Measurements from ENCODE around the gene ZNF697.
A peak's percentile ranks its signal among the peaks of the same experiment; 100 is the strongest.

The ZNF697 gene

DNA sequence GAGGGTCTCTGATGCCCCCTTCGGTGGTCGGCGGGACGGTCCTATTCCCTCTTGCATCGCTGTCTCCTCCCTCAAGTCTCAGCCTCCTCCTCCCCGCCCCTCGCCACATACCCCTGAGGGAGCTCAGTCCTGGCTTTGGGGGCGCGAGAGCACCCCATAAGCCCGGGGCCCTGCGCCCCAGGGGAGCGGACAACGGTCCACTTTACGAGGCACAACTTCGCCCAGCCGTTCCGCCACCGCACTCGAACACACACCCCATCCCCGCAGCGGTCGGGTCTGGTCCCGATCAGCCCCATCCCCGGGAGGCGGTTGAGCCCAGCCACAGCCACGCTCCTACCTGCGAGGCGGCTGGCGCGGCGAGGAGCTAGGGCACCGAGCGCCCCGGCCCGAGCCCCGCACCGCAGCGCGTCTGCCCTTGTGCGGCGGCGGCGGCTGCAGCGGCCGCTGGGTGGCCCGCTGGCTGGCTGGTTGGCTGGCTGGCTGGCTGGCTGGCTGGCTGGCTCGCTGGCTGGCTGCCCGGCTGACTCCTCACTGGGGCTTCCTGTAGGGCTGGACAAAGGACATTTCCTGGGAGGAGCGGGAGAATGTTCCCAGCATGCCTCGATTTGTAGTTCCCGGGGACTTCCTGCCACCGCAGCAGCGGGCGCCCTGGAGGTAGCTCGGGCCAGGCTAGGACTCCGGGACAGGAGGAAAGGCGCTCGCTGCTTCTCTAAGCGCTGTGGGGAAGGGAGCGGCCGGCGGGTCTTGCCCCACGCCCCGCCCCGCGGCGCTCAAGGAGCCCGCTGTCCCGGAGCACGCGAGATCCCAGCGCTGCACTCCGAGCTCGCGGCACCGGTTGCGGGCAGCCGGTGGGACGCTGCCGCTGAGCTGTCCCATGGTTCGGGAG lies at the start of gene ZNF697 (continued):
- TF ChIP-seq, protein P1, sequence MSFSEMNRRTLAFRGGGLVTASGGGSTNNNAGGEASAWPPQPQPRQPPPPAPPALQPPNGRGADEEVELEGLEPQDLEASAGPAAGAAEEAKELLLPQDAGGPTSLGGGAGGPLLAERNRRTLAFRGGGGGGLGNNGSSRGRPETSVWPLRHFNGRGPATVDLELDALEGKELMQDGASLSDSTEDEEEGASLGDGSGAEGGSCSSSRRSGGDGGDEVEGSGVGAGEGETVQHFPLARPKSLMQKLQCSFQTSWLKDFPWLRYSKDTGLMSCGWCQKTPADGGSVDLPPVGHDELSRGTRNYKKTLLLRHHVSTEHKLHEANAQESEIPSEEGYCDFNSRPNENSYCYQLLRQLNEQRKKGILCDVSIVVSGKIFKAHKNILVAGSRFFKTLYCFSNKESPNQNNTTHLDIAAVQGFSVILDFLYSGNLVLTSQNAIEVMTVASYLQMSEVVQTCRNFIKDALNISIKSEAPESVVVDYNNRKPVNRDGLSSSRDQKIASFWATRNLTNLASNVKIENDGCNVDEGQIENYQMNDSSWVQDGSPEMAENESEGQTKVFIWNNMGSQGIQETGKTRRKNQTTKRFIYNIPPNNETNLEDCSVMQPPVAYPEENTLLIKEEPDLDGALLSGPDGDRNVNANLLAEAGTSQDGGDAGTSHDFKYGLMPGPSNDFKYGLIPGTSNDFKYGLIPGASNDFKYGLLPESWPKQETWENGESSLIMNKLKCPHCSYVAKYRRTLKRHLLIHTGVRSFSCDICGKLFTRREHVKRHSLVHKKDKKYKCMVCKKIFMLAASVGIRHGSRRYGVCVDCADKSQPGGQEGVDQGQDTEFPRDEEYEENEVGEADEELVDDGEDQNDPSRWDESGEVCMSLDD (tag by site-specific recombination; IDR thresholded peaks at IDR 0.05) = peak; percentile 97
- TF ChIP-seq ZNF175 (tag by site-specific recombination; IDR thresholded peaks at IDR 0.05) = no peak
- no peak for TF ChIP-seq MYNN (tag by site-specific recombination; IDR thresholded peaks at IDR 0.05; ENCODE audit: borderline replicate concordance)
- no peak for TF ChIP-seq SETDB1 (IDR thresholded peaks at IDR 0.05; ENCODE audit: insufficient read length, low read length)
- peak; percentile 55; the same call in 1 of the 2 replicates for TF ChIP-seq ZNF660 (tag by site-specific recombination; IDR thresholded peaks at IDR 0.05)
- peak; percentile 37; the same call in 1 of the 2 replicates for TF ChIP-seq MZF1 (tag by site-specific recombination; IDR thresholded peaks at IDR 0.05; ENCODE audit: borderline replicate concordance)
- 0 out of 2 replicates have a peak, but pooled peaks have one; percentile 65 for TF ChIP-seq ZNF785 (tag by site-specific recombination; IDR thresholded peaks at IDR 0.05)
- TF ChIP-seq, protein P2, sequence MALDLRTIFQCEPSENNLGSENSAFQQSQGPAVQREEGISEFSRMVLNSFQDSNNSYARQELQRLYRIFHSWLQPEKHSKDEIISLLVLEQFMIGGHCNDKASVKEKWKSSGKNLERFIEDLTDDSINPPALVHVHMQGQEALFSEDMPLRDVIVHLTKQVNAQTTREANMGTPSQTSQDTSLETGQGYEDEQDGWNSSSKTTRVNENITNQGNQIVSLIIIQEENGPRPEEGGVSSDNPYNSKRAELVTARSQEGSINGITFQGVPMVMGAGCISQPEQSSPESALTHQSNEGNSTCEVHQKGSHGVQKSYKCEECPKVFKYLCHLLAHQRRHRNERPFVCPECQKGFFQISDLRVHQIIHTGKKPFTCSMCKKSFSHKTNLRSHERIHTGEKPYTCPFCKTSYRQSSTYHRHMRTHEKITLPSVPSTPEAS (tag by site-specific recombination; IDR thresholded peaks at IDR 0.05) = peak; percentile 26; the same call in 1 of the 2 replicates
- TF ChIP-seq MEIS1 (CRISPR knock-in tag; IDR thresholded peaks at IDR 0.05; ENCODE audit: borderline replicate concordance) = peak; percentile 55; the same call in 1 of the 2 replicates
- TF ChIP-seq SP2 (tag by site-specific recombination; IDR thresholded peaks at IDR 0.05) = peak; percentile 83
- TF ChIP-seq ZNF600 (tag by site-specific recombination; IDR thresholded peaks at IDR 0.05) = peak; percentile 72
- no peak for TF ChIP-seq ZNF473 (tag by site-specific recombination; IDR thresholded peaks at IDR 0.05)
- TF ChIP-seq ZNF121 (tag by site-specific recombination; IDR thresholded peaks at IDR 0.05) = peak; percentile 91
- TF ChIP-seq ZBTB1 (tag by site-specific recombination; IDR thresholded peaks at IDR 0.05) = 0 out of 2 replicates have a peak, but pooled peaks have one; percentile 29
- TF ChIP-seq, protein P3, sequence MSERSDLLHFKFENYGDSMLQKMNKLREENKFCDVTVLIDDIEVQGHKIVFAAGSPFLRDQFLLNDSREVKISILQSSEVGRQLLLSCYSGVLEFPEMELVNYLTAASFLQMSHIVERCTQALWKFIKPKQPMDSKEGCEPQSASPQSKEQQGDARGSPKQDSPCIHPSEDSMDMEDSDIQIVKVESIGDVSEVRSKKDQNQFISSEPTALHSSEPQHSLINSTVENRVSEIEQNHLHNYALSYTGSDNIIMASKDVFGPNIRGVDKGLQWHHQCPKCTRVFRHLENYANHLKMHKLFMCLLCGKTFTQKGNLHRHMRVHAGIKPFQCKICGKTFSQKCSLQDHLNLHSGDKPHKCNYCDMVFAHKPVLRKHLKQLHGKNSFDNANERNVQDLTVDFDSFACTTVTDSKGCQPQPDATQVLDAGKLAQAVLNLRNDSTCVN (tag by site-specific recombination; optimal IDR thresholded peaks at IDR 0.05) = peak; percentile 61
- TF ChIP-seq, protein P4, sequence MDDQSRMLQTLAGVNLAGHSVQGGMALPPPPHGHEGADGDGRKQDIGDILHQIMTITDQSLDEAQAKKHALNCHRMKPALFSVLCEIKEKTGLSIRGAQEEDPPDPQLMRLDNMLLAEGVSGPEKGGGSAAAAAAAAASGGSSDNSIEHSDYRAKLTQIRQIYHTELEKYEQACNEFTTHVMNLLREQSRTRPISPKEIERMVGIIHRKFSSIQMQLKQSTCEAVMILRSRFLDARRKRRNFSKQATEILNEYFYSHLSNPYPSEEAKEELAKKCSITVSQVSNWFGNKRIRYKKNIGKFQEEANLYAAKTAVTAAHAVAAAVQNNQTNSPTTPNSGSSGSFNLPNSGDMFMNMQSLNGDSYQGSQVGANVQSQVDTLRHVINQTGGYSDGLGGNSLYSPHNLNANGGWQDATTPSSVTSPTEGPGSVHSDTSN (CRISPR knock-in tag; IDR thresholded peaks at IDR 0.05) = peak; percentile 90
- 0 out of 2 replicates have a peak, but pooled peaks have one; percentile 12 for TF ChIP-seq ZNF10 (tag by site-specific recombination; IDR thresholded peaks at IDR 0.05)
- TF ChIP-seq IKZF3 (tag by site-specific recombination; IDR thresholded peaks at IDR 0.05) = peak; percentile 100
- TF ChIP-seq HOXC10 (CRISPR knock-in tag; IDR thresholded peaks at IDR 0.05) = peak; percentile 52; the same call in 1 of the 2 replicates
- peak; percentile 30; the same call in 1 of the 2 replicates for TF ChIP-seq KLF8 (tag by site-specific recombination; IDR thresholded peaks at IDR 0.05)
- peak; percentile 68 for TF ChIP-seq ZXDB (tag by site-specific recombination; IDR thresholded peaks at IDR 0.05)
- TF ChIP-seq ZNF423 (tag by site-specific recombination; IDR thresholded peaks at IDR 0.05) = peak; percentile 71; the same call in 1 of the 2 replicates
- no peak for TF ChIP-seq ZNF549 (tag by site-specific recombination; IDR thresholded peaks at IDR 0.05)
- TF ChIP-seq ZNF394 (tag by site-specific recombination; IDR thresholded peaks at IDR 0.05; ENCODE audit: borderline replicate concordance) = peak; percentile 78
- 0 out of 2 replicates have a peak, but pooled peaks have one; percentile 64 for TF ChIP-seq ZEB2 (tag by site-specific recombination; IDR thresholded peaks at IDR 0.05)
- no peak for TF ChIP-seq ZNF585B (tag by site-specific recombination; IDR thresholded peaks at IDR 0.05)
- TF ChIP-seq GLIS2 (tag by site-specific recombination; IDR thresholded peaks at IDR 0.05) = peak; percentile 90
- peak; percentile 25; the same call in 1 of the 2 replicates for TF ChIP-seq ZNF501 (tag by site-specific recombination; IDR thresholded peaks at IDR 0.05)
- no peak for TF ChIP-seq ZNF138 (tag by site-specific recombination; IDR thresholded peaks at IDR 0.05; ENCODE audit: borderline replicate concordance)
- peak; percentile 29; the same call in 1 of the 2 replicates for TF ChIP-seq ZFP69B (tag by site-specific recombination; IDR thresholded peaks at IDR 0.05)
- TF ChIP-seq ZNF558 (tag by site-specific recombination; IDR thresholded peaks at IDR 0.05) = no peak
- TF ChIP-seq, protein P5, sequence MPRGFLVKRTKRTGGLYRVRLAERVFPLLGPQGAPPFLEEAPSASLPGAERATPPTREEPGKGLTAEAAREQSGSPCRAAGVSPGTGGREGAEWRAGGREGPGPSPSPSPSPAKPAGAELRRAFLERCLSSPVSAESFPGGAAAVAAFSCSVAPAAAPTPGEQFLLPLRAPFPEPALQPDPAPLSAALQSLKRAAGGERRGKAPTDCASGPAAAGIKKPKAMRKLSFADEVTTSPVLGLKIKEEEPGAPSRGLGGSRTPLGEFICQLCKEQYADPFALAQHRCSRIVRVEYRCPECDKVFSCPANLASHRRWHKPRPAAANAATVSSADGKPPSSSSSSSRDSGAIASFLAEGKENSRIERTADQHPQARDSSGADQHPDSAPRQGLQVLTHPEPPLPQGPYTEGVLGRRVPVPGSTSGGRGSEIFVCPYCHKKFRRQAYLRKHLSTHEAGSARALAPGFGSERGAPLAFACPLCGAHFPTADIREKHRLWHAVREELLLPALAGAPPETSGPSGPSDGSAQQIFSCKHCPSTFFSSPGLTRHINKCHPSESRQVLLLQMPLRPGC (tag by site-specific recombination; IDR thresholded peaks at IDR 0.05) = no peak
- peak; percentile 64; the same call in 1 of the 2 replicates for TF ChIP-seq ZFP37 (tag by site-specific recombination; IDR thresholded peaks at IDR 0.05)
